DMS 273 treated with DMSO at 0.1 percent for 48 hours (cell line): Measurements from ENCODE around the gene PCLAF.
"Not testable (repeated sequence)": the region's sequence is repeated elsewhere in the genome, so short reads cannot be mapped to it uniquely, and the experiment has no call there.

Experiments
- DNase-seq: peaks from one replicate; lab custom pipeline; 2025; lab: John Stamatoyannopoulos, UW

PCLAF gene, protein sequence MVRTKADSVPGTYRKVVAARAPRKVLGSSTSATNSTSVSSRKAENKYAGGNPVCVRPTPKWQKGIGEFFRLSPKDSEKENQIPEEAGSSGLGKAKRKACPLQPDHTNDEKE

DNA sequence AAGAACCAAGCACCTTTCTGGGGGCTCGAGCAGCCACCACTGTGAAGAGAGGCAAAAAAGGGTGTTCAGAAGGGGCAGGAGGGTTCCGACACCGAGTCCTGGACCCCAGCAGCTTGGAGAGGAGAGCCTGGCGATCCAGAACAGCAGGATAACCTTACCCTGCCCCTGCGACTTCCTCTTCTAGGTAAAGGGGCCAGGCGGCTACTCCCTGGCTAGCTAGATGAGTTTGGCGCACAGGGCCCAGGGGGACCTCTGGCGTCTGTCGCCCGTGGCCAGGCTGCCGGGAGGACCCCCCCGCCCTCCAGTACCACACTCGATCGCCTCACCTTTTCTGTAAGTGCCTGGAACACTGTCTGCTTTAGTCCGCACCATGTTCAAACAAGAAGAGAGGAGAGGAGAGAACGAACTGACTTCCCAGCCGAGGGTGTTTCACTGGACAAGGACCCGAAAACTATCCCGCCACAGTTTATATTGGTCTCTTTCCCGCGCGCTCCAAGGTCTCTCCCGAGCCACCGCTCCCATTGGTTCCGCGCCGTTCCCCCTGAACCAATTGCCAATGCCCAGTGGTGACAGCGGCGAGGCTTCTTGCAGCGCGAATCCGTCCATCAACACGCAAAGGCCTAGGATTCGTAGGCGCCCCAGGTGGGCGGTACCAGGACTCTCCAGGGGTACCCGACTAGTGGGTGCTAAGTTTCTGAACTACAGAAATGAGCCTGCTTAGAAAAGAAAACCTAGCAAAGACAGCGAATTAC, at the start of gene PCLAF:
TSS of gene PCLAF (minus strand) at position 442 of the 752 bp plus-strand sequence. CDS start at position 372, 70 bp downstream.
- peak; percentile 85 for DNase-seq

DNA sequence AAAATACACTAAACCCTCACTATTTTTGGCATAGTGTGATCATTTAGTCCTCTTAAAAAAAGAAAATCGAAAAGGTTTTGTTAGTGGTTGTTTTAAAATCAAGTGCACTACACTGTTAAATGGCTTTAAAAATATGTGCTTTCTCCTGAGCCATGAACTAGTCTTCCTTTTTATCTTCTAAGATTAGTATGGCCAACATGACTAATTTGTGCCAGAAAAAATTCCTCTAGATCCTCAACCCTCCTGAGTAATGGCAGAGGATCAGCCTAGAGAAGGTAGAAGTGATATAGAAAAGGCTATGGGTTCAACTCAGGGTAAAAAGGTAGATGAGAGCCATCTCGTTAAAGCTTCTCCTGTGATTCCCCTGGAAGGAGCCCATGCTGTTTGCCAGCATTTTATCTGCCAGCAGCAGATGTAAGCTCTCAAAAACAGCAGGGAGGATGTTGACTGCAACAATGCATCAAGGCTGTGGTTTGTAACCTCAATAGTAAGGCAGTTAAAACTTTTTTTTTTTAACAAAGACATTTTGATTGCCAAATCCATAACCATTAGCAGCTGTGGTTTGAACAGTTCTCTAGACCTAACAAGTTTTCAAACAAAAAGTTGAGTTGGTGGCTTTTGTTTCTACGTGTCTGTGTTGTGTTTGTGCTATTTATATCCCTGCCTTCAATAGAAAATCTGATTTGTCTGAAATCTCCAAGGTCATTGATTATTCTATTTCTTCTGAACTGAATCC, 48.9 kb upstream of the PCLAF start:
- peak; percentile 6 for DNase-seq

DNA sequence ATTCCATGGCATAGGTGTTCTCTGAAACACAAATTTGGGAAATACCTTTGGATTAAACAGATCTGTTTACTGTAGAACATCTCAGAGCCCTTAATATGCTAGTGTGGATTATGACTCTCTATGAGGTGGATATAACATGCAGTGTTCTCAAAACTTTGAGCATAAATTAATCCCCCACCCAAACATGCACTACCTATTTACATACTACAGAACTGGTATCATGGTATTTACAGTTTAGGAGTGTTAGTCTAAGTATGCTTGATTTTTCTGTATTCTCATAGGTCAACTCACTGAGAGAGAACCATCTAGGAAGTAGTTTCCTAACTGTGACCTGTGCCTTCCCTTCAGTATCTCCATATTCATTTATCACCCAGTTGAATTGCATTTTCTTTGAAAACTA, 48.2 kb upstream of the PCLAF start:
- DNase-seq = no peak

DNA sequence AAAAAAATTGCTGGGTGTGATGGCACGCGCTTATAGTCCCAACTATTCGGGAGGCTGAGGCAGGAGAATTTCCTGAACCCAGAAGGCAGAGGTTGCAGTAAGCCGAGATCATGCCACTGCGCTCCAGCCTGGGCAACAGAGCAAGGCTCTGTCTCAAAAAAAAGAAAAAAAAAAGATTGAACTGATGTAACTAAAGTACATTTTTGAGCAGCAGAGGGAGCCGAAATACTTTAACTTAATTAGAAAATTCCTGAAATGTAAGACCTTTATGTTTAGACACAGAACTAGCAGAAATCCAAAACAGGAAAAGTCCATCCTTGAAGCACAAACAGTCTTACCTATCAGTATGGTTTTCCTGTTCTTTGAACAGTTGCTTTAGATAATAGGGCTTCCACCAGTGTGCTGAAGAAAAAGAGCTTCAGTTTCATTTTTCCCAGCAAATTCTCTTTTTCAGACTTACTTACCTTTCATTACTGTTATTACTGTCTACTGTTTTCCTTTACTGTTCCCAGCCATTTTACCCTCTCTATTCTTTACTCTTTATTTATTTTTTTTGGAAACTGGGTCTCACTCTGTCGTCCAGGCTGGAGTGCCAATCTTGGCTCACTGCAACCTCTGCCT, 45.7 kb upstream of the PCLAF start:
- no peak for DNase-seq

DNA sequence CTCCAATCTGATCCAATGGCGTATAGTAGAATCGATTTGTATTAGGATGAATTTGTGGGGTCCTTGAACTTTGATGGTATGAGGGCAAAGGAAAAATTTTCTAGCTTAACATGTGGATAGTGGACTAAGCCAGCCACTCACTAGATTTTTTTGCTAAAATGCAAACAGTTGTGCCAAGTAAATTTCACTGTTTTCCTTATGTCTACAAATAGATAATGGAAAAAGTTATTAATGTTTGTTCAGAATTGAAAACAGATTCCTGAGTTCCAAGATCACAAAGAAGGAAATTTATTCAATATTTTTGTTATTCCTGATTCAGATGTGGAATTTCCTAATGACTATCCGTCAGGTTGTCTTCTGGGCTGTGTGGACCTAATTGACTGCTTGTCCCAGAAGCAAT, 44.0 kb upstream of the PCLAF start:
- DNase-seq = no peak

DNA sequence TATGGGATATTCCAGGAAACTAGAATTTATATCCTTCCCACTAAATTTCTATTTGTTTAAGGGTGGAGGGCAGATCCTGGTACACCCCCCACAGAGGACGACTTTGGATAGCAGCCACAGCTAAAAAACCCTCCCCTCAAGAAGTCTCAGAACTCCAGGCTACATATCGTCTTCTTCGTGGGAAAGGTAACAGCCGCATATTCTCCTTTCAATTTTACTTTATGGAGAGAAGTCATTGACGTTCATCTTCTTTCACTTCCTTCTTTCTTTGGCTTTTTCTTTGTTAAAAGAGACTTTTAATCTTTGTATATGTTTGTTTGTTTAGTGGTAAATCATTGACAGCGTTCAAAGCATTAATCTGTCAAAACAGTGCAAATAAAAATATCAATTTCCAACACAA, 42.7 kb upstream of the PCLAF start:
- DNase-seq = no peak

DNA sequence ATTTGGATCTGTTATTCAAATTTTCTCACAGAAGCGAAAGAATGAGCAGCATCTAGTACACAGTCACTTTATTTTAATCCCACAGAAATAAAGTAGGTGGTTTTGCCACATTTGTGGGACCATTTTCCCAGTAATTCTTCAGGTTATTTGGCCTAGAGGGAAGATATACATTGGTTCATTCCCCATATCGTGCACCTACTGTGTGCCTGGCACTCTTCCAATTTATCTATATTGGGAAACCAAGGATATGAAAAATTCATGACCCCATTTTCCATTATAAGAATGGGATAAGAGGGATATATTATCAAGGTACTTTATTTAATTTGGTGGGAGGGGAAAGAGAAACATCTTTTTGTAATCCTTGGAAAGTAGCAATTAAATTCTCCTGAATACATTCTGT, 41.5 kb upstream of the PCLAF start:
- DNase-seq = no peak

DNA sequence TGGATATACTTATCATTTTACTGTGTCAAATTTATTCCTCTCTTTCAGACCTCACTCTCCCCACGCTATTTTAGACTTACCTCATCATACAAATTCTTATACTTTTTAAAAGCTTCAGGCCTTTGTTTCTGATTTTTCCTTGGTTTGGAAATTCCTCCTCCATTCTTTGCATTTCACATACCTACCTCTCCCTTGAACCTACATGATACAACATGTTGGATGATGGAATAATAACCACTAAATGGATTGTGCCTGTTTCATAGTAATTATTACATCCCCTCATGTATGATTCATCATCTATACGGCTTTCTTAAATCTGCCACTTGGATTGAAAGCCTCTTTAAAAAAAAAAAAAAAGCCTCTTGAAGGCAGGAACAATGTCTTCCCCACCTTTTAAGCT, 31.0 kb upstream of the PCLAF start:
- DNase-seq = no peak

DNA sequence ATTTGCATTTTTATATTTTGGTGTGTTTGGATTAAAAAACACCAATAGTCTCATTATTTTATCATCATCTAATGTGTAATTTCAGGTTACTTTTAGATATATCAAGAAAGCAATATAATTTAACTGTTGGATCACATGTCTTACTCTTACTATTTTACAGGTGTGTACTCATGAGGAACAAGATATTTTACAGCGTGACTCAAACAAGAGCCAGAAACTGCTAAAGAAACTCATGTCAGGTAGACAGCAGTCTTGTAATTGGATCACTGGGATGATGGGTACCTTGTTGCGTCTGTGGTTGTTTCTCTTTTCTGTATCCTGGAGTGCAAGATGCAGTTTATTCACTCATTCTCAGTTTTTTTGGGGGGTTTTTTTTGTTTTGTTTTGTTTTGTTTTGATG, 19.3 kb upstream of the PCLAF start:
- no peak for DNase-seq

DNA sequence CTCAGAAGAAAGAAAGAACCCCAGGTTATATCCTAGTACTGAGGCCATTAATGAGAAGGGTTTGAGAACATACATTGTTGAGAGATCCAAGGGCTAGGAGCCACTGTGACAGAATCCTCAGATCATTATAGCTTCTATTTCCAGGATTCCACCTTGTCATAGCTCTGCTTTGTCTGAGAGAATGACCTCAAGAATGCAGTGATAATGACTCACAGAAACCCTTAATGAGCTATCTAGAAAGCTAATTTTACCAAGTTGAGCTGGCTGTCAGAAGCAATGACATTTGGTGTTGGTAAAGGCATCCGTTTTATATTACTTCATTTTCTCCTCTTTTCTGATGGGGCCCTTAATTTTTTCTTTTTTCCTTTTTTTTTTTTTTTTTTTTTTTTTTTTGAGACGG, 17.3 kb upstream of the PCLAF start:
- no peak for DNase-seq

DNA sequence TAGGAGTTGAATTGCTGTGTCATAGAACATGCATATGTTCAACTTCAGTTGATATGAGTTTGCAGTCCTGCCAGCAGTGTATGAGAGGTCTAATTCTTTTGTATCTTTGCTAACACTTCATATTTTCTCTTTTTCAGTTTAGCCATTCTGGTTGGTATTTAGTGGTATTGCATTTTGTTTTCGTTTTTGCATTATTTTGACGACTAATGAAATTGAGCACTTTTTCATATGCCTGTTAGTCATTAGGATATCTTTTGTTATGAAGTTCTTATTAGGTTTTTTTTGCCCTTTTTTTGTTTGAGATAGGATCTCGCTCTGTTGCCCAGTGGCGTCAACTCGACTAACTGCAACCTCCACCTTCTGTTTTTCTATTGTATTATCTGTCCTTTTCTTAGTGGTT, 15.5 kb upstream of the PCLAF start:
- no peak for DNase-seq

DNA sequence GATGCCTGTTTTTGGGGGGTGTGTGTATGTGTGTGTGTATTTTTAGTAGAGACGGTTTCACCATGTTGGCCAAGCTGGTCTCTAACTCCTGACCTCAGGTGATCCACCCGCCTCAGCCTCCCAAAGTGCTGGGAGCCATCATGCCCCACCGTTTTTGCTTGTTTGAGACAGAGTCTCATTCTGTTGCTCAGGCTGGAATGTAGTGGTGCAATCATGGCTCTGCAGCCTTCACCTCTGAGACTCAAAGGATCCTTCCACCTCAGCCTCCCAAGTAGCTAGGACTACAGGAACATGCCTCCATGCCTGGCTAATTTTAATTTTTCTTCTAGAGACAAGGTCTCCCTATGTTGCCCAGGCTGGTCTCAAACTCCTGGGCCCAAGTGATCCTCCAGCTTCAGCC, 11.2 kb upstream of the PCLAF start:
- DNase-seq = not testable (repeated sequence)

DNA sequence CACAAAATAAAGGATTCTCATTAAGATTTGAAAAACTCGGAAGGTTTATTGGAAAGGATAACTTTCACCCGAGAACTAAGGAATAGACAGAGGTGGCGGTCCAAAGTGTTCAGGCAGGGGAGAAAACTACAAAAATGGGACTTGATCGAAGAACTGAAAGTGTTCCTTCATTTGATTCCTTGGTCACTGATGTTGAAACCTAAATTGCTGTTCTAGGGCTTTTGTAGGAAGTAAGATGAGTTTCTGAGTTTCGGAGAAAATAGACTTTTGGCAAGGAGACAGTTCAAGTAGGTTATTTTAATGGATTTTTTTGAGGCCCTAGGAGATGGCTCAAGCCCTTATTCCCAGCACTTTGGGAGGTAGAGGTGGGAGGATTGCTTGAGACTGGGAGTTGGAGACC, 7.8 kb upstream of the PCLAF start:
- DNase-seq = no peak

DNA sequence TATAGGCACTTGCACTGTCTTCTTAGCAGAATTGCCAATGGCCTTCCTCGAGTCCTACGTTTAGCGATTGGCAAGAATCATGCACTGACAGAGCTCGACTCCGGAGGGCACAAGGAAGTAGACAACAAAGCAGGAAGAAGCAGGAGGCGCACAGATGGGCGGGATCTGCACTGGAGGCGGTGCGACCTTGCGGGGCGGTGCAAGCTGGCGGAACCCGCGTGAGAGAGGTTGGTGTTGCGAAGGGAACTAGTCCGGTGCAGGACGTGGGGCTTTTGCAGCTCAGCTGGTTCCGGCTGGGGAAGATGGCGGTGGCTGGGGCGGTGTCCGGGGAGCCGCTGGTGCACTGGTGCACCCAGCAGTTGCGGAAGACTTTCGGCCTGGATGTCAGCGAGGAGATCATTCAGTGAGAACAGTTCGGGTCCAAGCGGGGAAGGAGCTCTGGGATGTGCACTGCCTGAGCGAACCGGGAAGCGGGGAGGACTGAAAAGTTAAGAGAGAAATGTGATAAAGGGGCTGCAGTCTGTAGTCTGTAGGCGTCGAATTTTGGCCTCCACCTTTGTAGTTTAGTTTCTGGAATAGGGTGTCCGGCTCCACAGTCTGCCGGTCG, 6.4 kb upstream of the PCLAF start, which contains the start of gene TRIP4:
TSS of gene TRIP4 (plus strand) at position 275 of the 607 bp plus-strand sequence. CDS start at position 303, 28 bp downstream.
- peak; percentile 89 for DNase-seq

DNA sequence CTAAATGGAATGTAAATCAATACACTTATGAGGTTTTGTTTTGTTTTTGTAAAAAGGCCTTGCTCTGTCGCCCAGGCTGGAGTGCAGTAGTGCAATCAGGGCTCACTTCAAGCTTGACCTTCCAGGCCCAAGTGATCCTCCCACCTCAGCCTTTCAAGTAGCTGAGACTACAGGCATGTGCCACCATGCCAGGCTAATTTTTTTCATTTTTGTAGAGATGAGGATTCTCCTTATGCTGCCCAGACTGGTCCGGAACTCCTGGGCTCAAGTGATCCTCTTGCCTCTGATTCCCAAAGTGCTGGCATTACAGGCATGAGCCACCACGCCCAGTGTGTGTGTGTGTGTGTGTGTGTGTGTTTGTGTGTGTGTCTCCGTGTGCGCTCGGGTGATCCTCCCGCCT, 5.0 kb upstream of the PCLAF start:
- DNase-seq = no peak

DNA sequence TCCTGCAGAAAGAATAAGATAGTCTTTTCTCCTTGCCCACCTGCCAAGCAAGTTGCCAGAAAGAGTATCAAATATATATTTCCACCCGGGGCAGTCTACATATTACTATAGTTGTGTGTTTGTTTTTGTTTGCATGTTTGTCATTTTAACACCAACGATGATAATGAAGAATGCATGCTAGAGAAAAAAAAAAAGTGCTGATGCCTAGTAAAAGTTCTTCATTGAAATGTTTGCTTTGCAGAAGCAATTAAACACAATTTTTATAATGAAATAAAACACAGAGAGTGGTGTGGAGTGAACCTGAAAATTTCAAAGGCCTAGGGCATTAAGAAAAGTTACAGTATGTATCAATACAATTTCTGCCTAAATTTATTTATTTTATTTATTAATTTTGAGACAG, 2.5 kb upstream of the PCLAF start:
- DNase-seq = no peak

DNA sequence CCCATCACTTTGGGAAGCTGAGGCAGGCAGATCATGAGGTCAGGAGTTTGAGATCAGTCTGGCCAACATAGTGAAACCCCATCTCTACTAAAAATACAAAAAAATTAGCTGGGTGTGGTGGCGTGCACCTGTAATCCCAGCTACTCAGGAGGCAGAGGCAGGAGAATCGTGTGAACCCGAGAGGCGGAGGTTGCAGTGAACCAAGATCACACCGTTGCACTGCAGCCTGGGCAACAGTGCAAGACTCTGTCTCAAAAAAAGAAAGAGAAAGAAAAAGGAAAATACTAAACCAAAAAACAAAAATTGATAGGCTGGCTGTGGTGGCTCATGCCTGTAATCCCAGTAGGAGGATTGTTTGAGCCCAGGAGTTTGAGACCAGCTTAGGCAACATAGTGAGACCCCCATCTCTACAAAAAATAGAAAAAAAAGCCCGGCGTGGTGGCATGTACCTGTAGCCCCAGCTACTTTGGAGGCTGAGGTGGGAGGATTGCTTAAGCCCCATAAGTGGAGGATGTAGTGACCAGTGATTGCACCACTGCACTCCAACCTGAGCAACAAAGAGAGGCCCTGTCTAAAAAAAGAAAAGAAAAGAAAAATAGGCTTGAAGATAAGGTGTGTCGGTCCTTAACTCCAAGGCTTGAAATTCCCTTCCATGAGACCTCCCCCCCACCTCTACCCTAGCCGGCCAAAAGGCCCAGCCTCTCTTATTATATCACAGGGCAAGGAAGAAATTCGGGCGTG, 941 bp downstream of the PCLAF start:
- DNase-seq = not testable (repeated sequence)

DNA sequence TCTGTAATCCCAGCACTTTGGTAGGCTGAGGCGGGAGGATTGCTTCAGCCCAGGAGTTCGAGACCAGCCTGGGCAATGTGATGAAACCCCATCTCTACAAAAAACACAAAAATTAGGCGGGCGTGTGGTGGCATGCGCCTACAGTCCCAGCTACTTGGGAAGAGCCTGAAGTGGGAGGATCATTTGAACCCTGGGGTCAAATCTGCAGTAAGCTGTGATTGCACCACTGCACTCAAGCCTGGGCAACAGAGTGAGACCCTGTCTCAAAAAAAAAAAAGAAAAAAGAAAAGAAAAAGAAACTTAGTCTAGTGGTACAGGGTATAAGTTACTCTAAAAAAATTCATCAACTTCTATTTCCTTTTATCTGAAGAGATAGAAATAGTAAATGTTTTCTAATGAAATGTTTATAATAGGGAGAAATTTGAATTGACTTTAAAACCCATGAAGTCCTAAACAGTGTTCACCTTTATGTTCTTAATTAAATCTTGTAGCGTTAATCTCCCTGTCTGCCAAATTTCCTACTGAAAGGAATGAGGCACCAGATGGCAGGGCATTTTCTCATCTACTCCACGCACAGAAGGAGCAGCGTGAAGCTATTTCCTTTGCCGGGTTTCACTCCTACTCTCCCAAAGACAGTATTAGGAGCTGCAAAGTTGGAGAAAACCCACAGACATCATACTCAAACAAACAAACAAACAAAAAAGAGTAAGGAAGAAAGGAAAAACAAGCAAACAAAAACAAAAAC, 1.9 kb downstream of the PCLAF start:
- peak; percentile 42 for DNase-seq

DNA sequence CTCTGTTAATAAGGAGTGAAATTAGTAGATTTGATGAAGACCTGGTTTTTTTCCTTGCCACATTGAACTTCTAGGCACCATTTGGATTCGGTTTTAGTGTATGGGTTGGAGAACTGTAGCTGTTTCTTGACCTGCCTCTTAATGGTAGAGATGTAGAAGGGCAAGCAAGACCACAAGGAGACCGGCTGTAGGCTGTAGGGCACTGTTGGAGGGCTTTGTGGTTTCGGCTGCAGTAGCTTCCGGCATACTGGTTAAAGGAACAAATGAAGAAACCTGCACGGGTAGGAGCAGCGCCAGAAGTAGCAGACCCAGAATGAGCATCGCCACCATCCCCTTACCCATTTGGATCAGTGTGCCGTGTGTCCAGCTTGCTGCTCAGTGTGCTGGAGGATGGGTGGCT, 7.9 kb downstream of the PCLAF start:
- DNase-seq = no peak

DNA sequence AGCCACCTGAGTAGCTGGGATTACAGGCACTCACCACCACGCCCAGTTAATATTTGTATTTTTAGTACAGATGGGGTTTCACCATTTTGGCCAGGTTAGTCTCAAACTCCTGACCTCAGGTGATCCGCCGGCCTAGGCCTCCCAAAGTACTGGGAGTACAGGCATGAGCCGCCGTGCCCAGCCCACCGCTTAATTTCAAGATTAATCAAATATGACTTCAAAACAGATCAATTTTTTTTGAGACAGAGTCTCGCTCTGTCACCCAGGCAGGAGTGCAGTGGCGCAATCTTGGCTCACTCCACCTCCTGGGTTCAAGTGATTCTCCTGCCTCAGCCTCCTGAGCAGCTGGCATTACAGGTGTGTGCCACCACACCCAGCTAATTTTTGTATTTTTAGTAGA, 9.9 kb downstream of the PCLAF start:
- DNase-seq = not testable (repeated sequence)

DNA sequence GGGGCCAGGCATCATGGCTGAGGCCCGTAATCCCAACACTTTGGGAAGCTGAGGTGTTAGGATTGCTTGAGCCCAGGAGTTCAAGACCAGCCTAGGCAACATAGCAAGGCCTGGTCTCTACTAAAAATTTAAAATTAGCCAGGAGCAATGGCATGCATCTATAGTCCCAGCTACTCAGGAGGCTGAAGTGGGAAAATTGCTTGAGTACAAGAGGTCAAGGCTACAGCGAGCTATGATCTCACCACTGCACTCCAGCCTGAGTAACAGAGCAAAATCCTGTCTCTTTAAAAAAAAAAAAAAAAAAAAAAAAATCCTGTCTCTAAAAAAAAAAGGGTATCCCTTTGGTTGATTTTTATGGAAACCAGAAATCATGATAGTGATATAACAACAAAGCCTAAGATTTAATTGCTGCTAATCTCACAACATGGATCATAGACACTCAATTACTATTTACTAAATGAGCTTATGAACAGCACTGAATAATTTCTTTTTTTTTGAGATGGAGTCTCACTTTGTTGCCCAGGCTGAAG, 12.1 kb downstream of the PCLAF start:
- DNase-seq = no peak
